WTC11 (cell line): ENCODE measurements around the gene PITPNC1. TPM values are rescaled to one million over a fixed set of nuclear protein-coding genes. Genes with fewer than 3 reads are reported as not detected.

ENCODE experiments used
- ATAC-seq: fragments of 200-7000 bp; cut with Tn5 transposase; 2 replicates; pipeline ENCODE4 v1.10.0; 2021; ENCODE audit warnings: mild to moderate bottlenecking, moderate library complexity
- CTCF ChIA-PET: fragments of 300-600 bp; sonication (Branson Sonifier 250); formaldehyde crosslinking; loops from one replicate; lab custom pipeline; 2021; ENCODE audit warnings: antibody characterized with exemption; lab: Charles Lee
- POLR2A ChIA-PET: fragments of 350-600 bp; sonication (Branson Sonifier 250); formaldehyde crosslinking; loops from one replicate; lab custom pipeline; 2021; ENCODE audit warnings: antibody characterized with exemption; lab: Charles Lee
- DNase-seq: peaks from one replicate; pipeline ENCODE4 v3.0.0; 2021; ENCODE audit warnings: low spot score
- H3K27ac Mint-ChIP-seq: 2 replicates; pipeline ENCODE4 v1.8.0; 2021; ENCODE audit warnings: mixed read lengths
- H3K27me3 Mint-ChIP-seq: 2 replicates; pipeline ENCODE4 v1.8.0; 2021; ENCODE audit warnings: low read depth, mild to moderate bottlenecking, moderate library complexity, mixed read lengths
- H3K36me3 Mint-ChIP-seq: 2 replicates; pipeline ENCODE4 v1.8.0; 2021; ENCODE audit warnings: mixed read lengths
- H3K4me1 Mint-ChIP-seq: 2 replicates; pipeline ENCODE4 v1.8.0; 2022; ENCODE audit warnings: mixed read lengths
- H3K4me3 Mint-ChIP-seq: 2 replicates; pipeline ENCODE4 v1.8.0; 2021; ENCODE audit warnings: mild to moderate bottlenecking, moderate library complexity, mixed read lengths
- H3K9me3 Mint-ChIP-seq: 2 replicates; pipeline ENCODE4 v1.8.0; 2021; ENCODE audit warnings: mixed read lengths
- AFF4 ChIP-seq: sonication (generic); formaldehyde crosslinking; IDR thresholded peaks from 2 replicates; pipeline ENCODE4 v1.8.1; 2023; ENCODE audit warnings: mild to moderate bottlenecking, missing genetic modification reagents, borderline replicate concordance
- CDX4 ChIP-seq: fragments of 250-450 bp; sonication (Bioruptor Pico); IDR thresholded peaks from 2 replicates; pipeline ENCODE4 v1.9.0; 2021; ENCODE audit warnings: moderate library complexity, mild to moderate bottlenecking, inconsistent platforms, borderline replicate concordance
- ELF4 ChIP-seq: sonication (generic); formaldehyde crosslinking; IDR thresholded peaks from 2 replicates; pipeline ENCODE4 v1.8.1; 2022; ENCODE audit warnings: low read depth, mild to moderate bottlenecking, moderate library complexity, missing genetic modification reagents
- ESRRA ChIP-seq: sonication (generic); formaldehyde crosslinking; IDR thresholded peaks from 2 replicates; pipeline ENCODE4 v1.8.1; 2022; ENCODE audit warnings: mild to moderate bottlenecking, missing genetic modification reagents, borderline replicate concordance
- FOXK1 ChIP-seq: sonication (generic); formaldehyde crosslinking; IDR thresholded peaks from 2 replicates; pipeline ENCODE4 v1.8.0; 2022; ENCODE audit warnings: mild to moderate bottlenecking, moderate library complexity, missing genetic modification reagents
- GTF2I ChIP-seq: fragments of 250-450 bp; sonication (Bioruptor Pico); conservative IDR thresholded peaks from 2 replicates; pipeline ENCODE4 v1.4.0; 2021; ENCODE audit warnings: mild to moderate bottlenecking
- KAT7 ChIP-seq: sonication (generic); formaldehyde crosslinking; IDR thresholded peaks from 2 replicates; pipeline ENCODE4 v1.8.1; 2023; ENCODE audit warnings: missing genetic modification reagents, mild to moderate bottlenecking, borderline replicate concordance
- NR1H2 ChIP-seq: sonication (generic); formaldehyde crosslinking; IDR thresholded peaks from 2 replicates; pipeline ENCODE4 v1.9.0; 2021; ENCODE audit warnings: mild to moderate bottlenecking, moderate library complexity, missing genetic modification reagents
- SP1 ChIP-seq: sonication (generic); formaldehyde crosslinking; conservative IDR thresholded peaks from 2 replicates; pipeline ENCODE4 v1.8.1; 2022; ENCODE audit warnings: missing genetic modification reagents
- ZNF219 ChIP-seq: sonication (generic); formaldehyde crosslinking; IDR thresholded peaks from 2 replicates; pipeline ENCODE4 v1.8.0; 2023; ENCODE audit warnings: missing genetic modification reagents, mild to moderate bottlenecking, borderline replicate concordance
- ZNF317 ChIP-seq: sonication (generic); formaldehyde crosslinking; IDR thresholded peaks from 2 replicates; pipeline ENCODE4 v1.8.1; 2023; ENCODE audit warnings: low read depth, mild to moderate bottlenecking, moderate library complexity, missing genetic modification reagents, borderline replicate concordance
- total RNA-seq: library from RNA; stranded (reverse); gene quantifications from 3 replicates; pipeline ENCODE4 v1.2.3, GENCODE V29; 2021
- TF ChIP-seq, protein P1 (sequence below): fragments of 250-450 bp; sonication (Bioruptor Pico); IDR thresholded peaks from 2 replicates; pipeline ENCODE4 v2.1.2; 2022; ENCODE audit warnings: mild to moderate bottlenecking, moderate library complexity
- TF ChIP-seq, protein P2 (sequence below): sonication (generic); formaldehyde crosslinking; IDR thresholded peaks from 2 replicates; pipeline ENCODE4 v1.8.0; 2023; ENCODE audit warnings: mild to moderate bottlenecking, missing genetic modification reagents
- TF ChIP-seq, protein P3 (sequence below): sonication (generic); formaldehyde crosslinking; IDR thresholded peaks from 2 replicates; pipeline ENCODE4 v1.8.0; 2022; ENCODE audit warnings: mild to moderate bottlenecking, missing genetic modification reagents
- TF ChIP-seq, protein P4 (sequence below): sonication (generic); formaldehyde crosslinking; IDR thresholded peaks from 2 replicates; pipeline ENCODE4 v1.8.0; 2022; ENCODE audit warnings: mild to moderate bottlenecking, missing genetic modification reagents
- TF ChIP-seq, protein P5 (sequence below): fragments of 200-600 bp; IDR thresholded peaks from 2 replicates; pipeline ENCODE4 v1.8.0; 2022; ENCODE audit warnings: antibody characterized with exemption

The PITPNC1 gene
- total RNA-seq, 1 experiment from 2014 or later = 39.8 TPM

DNA sequence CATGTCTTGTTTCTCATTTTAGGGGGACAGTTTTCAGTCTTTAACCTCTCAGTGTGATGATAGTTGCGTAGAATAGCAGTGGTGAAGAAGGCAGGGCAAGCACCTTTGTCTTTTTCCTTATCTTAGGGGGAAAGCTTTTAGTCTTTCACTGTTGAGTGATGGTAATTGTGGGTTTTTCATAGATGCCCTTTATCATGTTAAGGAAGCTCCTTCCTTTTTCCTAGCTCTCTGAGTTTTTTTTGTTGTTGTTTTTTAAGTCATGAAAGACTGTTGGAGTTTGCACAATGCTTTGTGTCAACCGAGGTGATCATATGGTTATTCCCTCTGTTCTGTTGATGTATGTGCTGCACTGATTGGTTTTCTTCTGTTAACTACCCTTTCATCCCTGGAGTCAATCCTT, 356.4 kb downstream of the PITPNC1 start (continued):
- TF ChIP-seq, protein P1, sequence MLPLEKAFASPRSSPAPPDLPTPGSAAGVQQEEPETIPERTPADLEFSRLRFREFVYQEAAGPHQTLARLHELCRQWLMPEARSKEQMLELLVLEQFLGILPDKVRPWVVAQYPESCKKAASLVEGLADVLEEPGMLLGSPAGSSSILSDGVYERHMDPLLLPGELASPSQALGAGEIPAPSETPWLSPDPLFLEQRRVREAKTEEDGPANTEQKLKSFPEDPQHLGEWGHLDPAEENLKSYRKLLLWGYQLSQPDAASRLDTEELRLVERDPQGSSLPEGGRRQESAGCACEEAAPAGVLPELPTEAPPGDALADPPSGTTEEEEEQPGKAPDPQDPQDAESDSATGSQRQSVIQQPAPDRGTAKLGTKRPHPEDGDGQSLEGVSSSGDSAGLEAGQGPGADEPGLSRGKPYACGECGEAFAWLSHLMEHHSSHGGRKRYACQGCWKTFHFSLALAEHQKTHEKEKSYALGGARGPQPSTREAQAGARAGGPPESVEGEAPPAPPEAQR (CRISPR knock-in tag) = no peak
- no peak for TF ChIP-seq NR1H2 (CRISPR knock-in tag)

DNA sequence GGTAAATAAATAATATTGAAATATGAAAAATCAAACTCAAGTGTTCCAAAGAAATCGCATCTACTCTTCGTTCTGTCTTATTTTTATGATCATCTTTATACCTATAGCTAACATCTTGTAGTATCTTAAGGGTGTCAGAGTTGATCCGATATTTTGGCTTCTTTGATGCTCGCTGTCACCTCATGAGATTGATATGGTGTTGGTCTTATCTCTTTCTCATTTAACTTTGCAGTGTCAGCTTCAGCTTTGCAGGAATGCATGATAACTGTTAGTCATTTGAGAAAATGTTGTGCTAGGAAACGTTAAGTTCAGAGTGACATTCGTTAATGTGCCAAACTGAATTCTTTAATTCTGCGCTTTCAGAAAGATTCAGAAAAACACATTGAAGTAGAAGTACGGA, 360.1 kb downstream of the PITPNC1 start:
- no peaks in the 10 kb centered on the region for H3K9me3 Mint-ChIP-seq
- no peak overlapping the region for H3K4me3 Mint-ChIP-seq
- DNase-seq (no peak), ATAC-seq (no peak)
- H3K27ac Mint-ChIP-seq = no peak overlapping the region
- H3K27me3 Mint-ChIP-seq = no peaks in the 10 kb centered on the region
- peaks cover 61% of the 10 kb centered on the region for H3K36me3 Mint-ChIP-seq
- CTCF ChIA-PET = no interaction called here
- POLR2A ChIA-PET = no interaction called here
- peaks cover 19% of the 10 kb centered on the region for H3K4me1 Mint-ChIP-seq
- no peak for TF ChIP-seq ESRRA
- TF ChIP-seq FOXK1 (CRISPR knock-in tag) = no peak
- TF ChIP-seq, protein P2, sequence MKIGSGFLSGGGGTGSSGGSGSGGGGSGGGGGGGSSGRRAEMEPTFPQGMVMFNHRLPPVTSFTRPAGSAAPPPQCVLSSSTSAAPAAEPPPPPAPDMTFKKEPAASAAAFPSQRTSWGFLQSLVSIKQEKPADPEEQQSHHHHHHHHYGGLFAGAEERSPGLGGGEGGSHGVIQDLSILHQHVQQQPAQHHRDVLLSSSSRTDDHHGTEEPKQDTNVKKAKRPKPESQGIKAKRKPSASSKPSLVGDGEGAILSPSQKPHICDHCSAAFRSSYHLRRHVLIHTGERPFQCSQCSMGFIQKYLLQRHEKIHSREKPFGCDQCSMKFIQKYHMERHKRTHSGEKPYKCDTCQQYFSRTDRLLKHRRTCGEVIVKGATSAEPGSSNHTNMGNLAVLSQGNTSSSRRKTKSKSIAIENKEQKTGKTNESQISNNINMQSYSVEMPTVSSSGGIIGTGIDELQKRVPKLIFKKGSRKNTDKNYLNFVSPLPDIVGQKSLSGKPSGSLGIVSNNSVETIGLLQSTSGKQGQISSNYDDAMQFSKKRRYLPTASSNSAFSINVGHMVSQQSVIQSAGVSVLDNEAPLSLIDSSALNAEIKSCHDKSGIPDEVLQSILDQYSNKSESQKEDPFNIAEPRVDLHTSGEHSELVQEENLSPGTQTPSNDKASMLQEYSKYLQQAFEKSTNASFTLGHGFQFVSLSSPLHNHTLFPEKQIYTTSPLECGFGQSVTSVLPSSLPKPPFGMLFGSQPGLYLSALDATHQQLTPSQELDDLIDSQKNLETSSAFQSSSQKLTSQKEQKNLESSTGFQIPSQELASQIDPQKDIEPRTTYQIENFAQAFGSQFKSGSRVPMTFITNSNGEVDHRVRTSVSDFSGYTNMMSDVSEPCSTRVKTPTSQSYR = no peak
- TF ChIP-seq KAT7 (CRISPR knock-in tag) = no peak
- TF ChIP-seq SP1 (CRISPR knock-in tag) = no peak
- no peak for TF ChIP-seq AFF4 (CRISPR knock-in tag)
- TF ChIP-seq, protein P3, sequence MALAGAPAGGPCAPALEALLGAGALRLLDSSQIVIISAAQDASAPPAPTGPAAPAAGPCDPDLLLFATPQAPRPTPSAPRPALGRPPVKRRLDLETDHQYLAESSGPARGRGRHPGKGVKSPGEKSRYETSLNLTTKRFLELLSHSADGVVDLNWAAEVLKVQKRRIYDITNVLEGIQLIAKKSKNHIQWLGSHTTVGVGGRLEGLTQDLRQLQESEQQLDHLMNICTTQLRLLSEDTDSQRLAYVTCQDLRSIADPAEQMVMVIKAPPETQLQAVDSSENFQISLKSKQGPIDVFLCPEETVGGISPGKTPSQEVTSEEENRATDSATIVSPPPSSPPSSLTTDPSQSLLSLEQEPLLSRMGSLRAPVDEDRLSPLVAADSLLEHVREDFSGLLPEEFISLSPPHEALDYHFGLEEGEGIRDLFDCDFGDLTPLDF (CRISPR knock-in tag) = no peak
- TF ChIP-seq ELF4 (CRISPR knock-in tag) = no peak
- no peak for TF ChIP-seq CDX4 (CRISPR knock-in tag)

DNA sequence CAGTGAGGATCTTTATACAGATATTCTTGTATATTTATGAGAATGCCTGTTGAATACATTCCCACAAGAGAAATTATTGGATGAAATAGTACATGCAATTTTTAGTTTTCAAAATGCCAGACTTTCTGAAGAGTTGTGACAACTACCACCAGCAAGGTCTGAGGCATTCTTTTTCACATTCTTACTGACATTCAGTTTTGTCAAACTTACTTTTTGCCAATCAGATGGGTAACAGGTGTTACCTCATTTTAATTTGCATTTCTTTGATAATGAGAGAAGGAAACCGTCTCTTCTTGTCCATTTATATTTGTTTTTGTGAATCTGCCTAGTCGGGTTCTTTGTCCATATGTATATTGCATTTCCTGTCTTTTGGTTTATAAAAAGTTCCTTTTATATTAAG, 364.9 kb downstream of the PITPNC1 start:
- Mint-ChIP-seq H3K36me3 (peaks cover 58% of the 10 kb centered on the region), H3K27ac (no peak overlapping the region), H3K4me3 (no peak overlapping the region)

More for the DNA sequence above, 364.9 kb downstream of the PITPNC1 start:
- ChIA-PET POLR2A (no interaction called here), CTCF (no interaction called here)
- Mint-ChIP-seq H3K9me3 (no peaks in the 10 kb centered on the region), H3K27me3 (no peaks in the 10 kb centered on the region), H3K4me1 (no peaks in the 10 kb centered on the region)
- TF ChIP-seq GTF2I (no peak), ELF4 (CRISPR knock-in tag) (no peak), ZNF219 (CRISPR knock-in tag) (no peak), ZNF317 (CRISPR knock-in tag) (no peak)
- TF ChIP-seq, protein P1 (CRISPR knock-in tag) = no peak
- TF ChIP-seq, protein P4, sequence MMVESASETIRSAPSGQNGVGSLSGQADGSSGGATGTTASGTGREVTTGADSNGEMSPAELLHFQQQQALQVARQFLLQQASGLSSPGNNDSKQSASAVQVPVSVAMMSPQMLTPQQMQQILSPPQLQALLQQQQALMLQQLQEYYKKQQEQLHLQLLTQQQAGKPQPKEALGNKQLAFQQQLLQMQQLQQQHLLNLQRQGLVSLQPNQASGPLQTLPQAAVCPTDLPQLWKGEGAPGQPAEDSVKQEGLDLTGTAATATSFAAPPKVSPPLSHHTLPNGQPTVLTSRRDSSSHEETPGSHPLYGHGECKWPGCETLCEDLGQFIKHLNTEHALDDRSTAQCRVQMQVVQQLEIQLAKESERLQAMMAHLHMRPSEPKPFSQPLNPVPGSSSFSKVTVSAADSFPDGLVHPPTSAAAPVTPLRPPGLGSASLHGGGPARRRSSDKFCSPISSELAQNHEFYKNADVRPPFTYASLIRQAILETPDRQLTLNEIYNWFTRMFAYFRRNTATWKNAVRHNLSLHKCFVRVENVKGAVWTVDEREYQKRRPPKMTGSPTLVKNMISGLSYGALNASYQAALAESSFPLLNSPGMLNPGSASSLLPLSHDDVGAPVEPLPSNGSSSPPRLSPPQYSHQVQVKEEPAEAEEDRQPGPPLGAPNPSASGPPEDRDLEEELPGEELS (CRISPR knock-in tag) = no peak
- TF ChIP-seq, protein P5, sequence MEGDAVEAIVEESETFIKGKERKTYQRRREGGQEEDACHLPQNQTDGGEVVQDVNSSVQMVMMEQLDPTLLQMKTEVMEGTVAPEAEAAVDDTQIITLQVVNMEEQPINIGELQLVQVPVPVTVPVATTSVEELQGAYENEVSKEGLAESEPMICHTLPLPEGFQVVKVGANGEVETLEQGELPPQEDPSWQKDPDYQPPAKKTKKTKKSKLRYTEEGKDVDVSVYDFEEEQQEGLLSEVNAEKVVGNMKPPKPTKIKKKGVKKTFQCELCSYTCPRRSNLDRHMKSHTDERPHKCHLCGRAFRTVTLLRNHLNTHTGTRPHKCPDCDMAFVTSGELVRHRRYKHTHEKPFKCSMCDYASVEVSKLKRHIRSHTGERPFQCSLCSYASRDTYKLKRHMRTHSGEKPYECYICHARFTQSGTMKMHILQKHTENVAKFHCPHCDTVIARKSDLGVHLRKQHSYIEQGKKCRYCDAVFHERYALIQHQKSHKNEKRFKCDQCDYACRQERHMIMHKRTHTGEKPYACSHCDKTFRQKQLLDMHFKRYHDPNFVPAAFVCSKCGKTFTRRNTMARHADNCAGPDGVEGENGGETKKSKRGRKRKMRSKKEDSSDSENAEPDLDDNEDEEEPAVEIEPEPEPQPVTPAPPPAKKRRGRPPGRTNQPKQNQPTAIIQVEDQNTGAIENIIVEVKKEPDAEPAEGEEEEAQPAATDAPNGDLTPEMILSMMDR = no peak
- ATAC-seq = no peak
- DNase-seq = no peak
